IPS DF 6.9 (cell line): ENCODE measurements around the gene CLIC4.
"Not testable (repeated sequence)": the region's sequence is repeated elsewhere in the genome, so short reads cannot be mapped to it uniquely, and the experiment has no call there.

Source experiments
- DNase-seq: peaks from one replicate; pipeline ENCODE4 v3.0.0-alpha.2; 2013; ENCODE audit warnings: low read depth, low spot score
- H3K27ac ChIP-seq: one replicate; pipeline ENCODE4 v1.5.1; 2013; ENCODE audit warnings: low read length, control low read depth
- H3K27me3 ChIP-seq: 2 replicates; pipeline ENCODE4 v1.6.1; 2013; ENCODE audit warnings: mild to moderate bottlenecking, low read length; ENCODE audit not compliant: control insufficient read depth, insufficient read depth
- H3K36me3 ChIP-seq: 2 replicates; pipeline ENCODE4 v1.6.1; 2013; ENCODE audit warnings: low read length; ENCODE audit not compliant: control insufficient read depth, insufficient read depth
- H3K4me1 ChIP-seq: 2 replicates; pipeline ENCODE4 v1.6.1; 2013; ENCODE audit warnings: low read length; ENCODE audit not compliant: control insufficient read depth, insufficient read depth
- H3K4me3 ChIP-seq: 2 replicates; pipeline ENCODE4 v1.5.1; 2013; ENCODE audit warnings: mild to moderate bottlenecking, low read length
- H3K9me3 ChIP-seq: 2 replicates; pipeline ENCODE4 v1.6.1; 2013; ENCODE audit warnings: low read length, inconsistent platforms; ENCODE audit not compliant: control insufficient read depth, insufficient read depth
- WGBS: extraction: QIAGEN DNeasy Blood & Tissue Kit; methylation state at CpG from one replicate; pipeline ENCODE4 v1.1.7; 2013; ENCODE audit warnings: mixed read lengths, missing lambda C conversion rate; ENCODE audit not compliant: insufficient read length, insufficient coverage; 5-methylcytosine and 5-hydroxymethylcytosine counted together

Gene CLIC4

GRCh38 chr1:24891367-24891766 lies 146.1 kb downstream of the CLIC4 start:
- not testable (repeated sequence) for H3K4me1 ChIP-seq, H3K36me3 ChIP-seq, H3K9me3 ChIP-seq, H3K4me3 ChIP-seq, H3K27me3 ChIP-seq, H3K27ac ChIP-seq, DNase-seq
- no CpG with 5 or more reads among the region's 1 CpG for WGBS

GRCh38 chr1:24892188-24893153 lies 147.2 kb downstream of the CLIC4 start:
- H3K9me3 ChIP-seq = no peaks in the 10 kb centered on the region; the same call in 1 of the 2 replicates
- H3K4me3 ChIP-seq = no peak overlapping the region
- no peak overlapping the region for H3K27ac ChIP-seq
- DNase-seq = no peak
- H3K27me3 ChIP-seq = no peaks in the 10 kb centered on the region
- no peaks in the 10 kb centered on the region for H3K4me1 ChIP-seq
- no CpG with 5 or more reads among the region's 1 CpG for WGBS
- H3K36me3 ChIP-seq = no peaks in the 10 kb centered on the region

GRCh38 chr1:24893431-24893830 lies 148.2 kb downstream of the CLIC4 start:
- no peaks in the 10 kb centered on the region; the same call in 1 of the 2 replicates for H3K9me3 ChIP-seq
- no CpG with 5 or more reads among the region's 3 CpGs for WGBS
- no peaks in the 10 kb centered on the region for H3K4me1 ChIP-seq

More at GRCh38 chr1:24893431-24893830, 148.2 kb downstream of the CLIC4 start:
- Histone ChIP-seq H3K27ac (no peak overlapping the region), H3K4me3 (no peak overlapping the region), H3K36me3 (no peaks in the 10 kb centered on the region), H3K27me3 (no peaks in the 10 kb centered on the region)
- DNase-seq = no peak
